ENCODE results near the gene APOL6.

Gene APOL6

GRCh38 chr22:35605851-35606481, 42.3 kb upstream of the APOL6 start:
- no CpG with 5 or more reads among the region's 13 CpGs for WGBS, 2 donors (ENCODE audit: extremely low coverage in 2 of 2, insufficient read length in 2 of 2, insufficient replicate concordance in 1 of 2)
- Histone ChIP-seq H3K4me2 (ENCODE audit: insufficient read depth, low read length, poor library complexity, severe bottlenecking) (no peak overlapping the region), H2AK5ac (ENCODE audit: low read depth, low read length) (no peak overlapping the region), H4K8ac (ENCODE audit: low read depth, low read length) (no peak overlapping the region), H3K79me1 (ENCODE audit: low read depth, low read length) (no peaks in the 10 kb centered on the region), H3K14ac (ENCODE audit: low read length) (no peak overlapping the region), H2BK12ac (ENCODE audit: low read length) (no peak overlapping the region), H3K4ac (ENCODE audit: low read length) (no peak overlapping the region), H2AFZ (ENCODE audit: low read length) (no peak overlapping the region), H3K36me3 (replicated peaks in 1 of 2; ENCODE audit: control insufficient read depth in 2 of 2, insufficient read depth in 2 of 2, low read length in 2 of 2) (peaks cover 0 to 4% of the 10 kb centered on the region in 2 donors), H3K23ac (ENCODE audit: low read depth, low read length, poor library complexity) (peak overlapping the region; percentile 19), H3K27me3 (ENCODE audit: control insufficient read depth in 3 of 3, insufficient read depth in 3 of 3, low read depth in 1 of 3, low read length in 3 of 3) (peaks cover 0 to 8% (median 0%) of the 10 kb centered on the region in 3 experiments), H3K9me3 (replicated peaks in 1 of 2; ENCODE audit: control insufficient read depth in 2 of 2, insufficient read depth in 1 of 2, low read depth in 1 of 2, low read length in 2 of 2) (peaks cover 0 to 2% of the 10 kb centered on the region in 2 donors), H3K27ac (replicated peaks; ENCODE audit: low read length) (no peak overlapping the region), H3K18ac (ENCODE audit: low read length) (peak overlapping the region; percentile 7), H2BK5ac (ENCODE audit: low read length) (no peak overlapping the region), H3K4me1 (ENCODE audit: control insufficient read depth in 2 of 2, insufficient read depth in 1 of 2, low read depth in 1 of 2, low read length in 2 of 2) (peaks cover 0 to 3% of the 10 kb centered on the region in 2 donors), H3K4me3 (ENCODE audit: low read length in 2 of 2) (no peak overlapping the region), H2BK120ac (ENCODE audit: low read depth, low read length) (no peak overlapping the region), H4K91ac (ENCODE audit: low read depth, low read length, poor library complexity) (no peak overlapping the region), H3K9ac (ENCODE audit: low read depth, low read length, poor library complexity) (no peak overlapping the region), H2BK15ac (ENCODE audit: low read length) (peak overlapping the region; percentile 78)
- DNase-seq (ENCODE audit: low spot score): no peak

- H3K27ac ChIP-seq (replicated peaks; ENCODE audit: low read length): no peak overlapping the region
- no peak overlapping the region for H2AK5ac ChIP-seq (ENCODE audit: low read depth, low read length)
- no peak overlapping the region for H3K23ac ChIP-seq (ENCODE audit: low read depth, low read length, poor library complexity)
- no peak overlapping the region for H2BK5ac ChIP-seq (ENCODE audit: low read length)
- H3K4ac ChIP-seq (ENCODE audit: low read length): no peak overlapping the region
- no peak overlapping the region for H2BK12ac ChIP-seq (ENCODE audit: low read length)
- no peak overlapping the region for H3K4me2 ChIP-seq (ENCODE audit: insufficient read depth, low read length, poor library complexity, severe bottlenecking)
- H3K79me1 ChIP-seq (ENCODE audit: low read depth, low read length): no peaks in the 10 kb centered on the region
- peaks cover 0 to 3% of the 10 kb centered on the region in 2 donors for H3K4me1 ChIP-seq (ENCODE audit: control insufficient read depth in 2 of 2, insufficient read depth in 1 of 2, low read depth in 1 of 2, low read length in 2 of 2)
- no peak overlapping the region for H4K8ac ChIP-seq (ENCODE audit: low read depth, low read length)
- no peak overlapping the region for H2BK15ac ChIP-seq (ENCODE audit: low read length)
- no peak overlapping the region for H3K4me3 ChIP-seq (ENCODE audit: low read length in 2 of 2)
- H4K91ac ChIP-seq (ENCODE audit: low read depth, low read length, poor library complexity): no peak overlapping the region
- H3K18ac ChIP-seq (ENCODE audit: low read length): no peak overlapping the region
- H3K9ac ChIP-seq (ENCODE audit: low read depth, low read length, poor library complexity): no peak overlapping the region
- no peaks in the 10 kb centered on the region for H3K9me3 ChIP-seq (replicated peaks in 1 of 2; ENCODE audit: control insufficient read depth in 2 of 2, insufficient read depth in 1 of 2, low read depth in 1 of 2, low read length in 2 of 2)
- no CpG with 5 or more reads among the region's 8 CpGs for WGBS, 2 donors (ENCODE audit: extremely low coverage in 2 of 2, insufficient read length in 2 of 2, insufficient replicate concordance in 1 of 2)
- DNase-seq (ENCODE audit: low spot score): no peak
- H2BK120ac ChIP-seq (ENCODE audit: low read depth, low read length): no peak overlapping the region
- H2AFZ ChIP-seq (ENCODE audit: low read length): no peak overlapping the region
- H3K27me3 ChIP-seq (ENCODE audit: control insufficient read depth in 3 of 3, insufficient read depth in 3 of 3, low read depth in 1 of 3, low read length in 3 of 3): peaks cover 0 to 8% (median 0%) of the 10 kb centered on the region in 3 experiments
- H3K14ac ChIP-seq (ENCODE audit: low read length): no peak overlapping the region
- H3K36me3 ChIP-seq (replicated peaks in 1 of 2; ENCODE audit: control insufficient read depth in 2 of 2, insufficient read depth in 2 of 2, low read length in 2 of 2): no peaks in the 10 kb centered on the region
Measured at GRCh38 chr22:35606916-35607315, 41.3 kb upstream of the APOL6 start.

- Histone ChIP-seq H3K9me3 (replicated peaks in 1 of 2; ENCODE audit: control insufficient read depth in 2 of 2, insufficient read depth in 1 of 2, low read depth in 1 of 2, low read length in 2 of 2) (no peaks in the 10 kb centered on the region), H2BK120ac (ENCODE audit: low read depth, low read length) (no peak overlapping the region), H2BK15ac (ENCODE audit: low read length) (no peak overlapping the region), H3K27ac (replicated peaks; ENCODE audit: low read length) (no peak overlapping the region), H3K18ac (ENCODE audit: low read length) (no peak overlapping the region), H4K91ac (ENCODE audit: low read depth, low read length, poor library complexity) (no peak overlapping the region), H2BK12ac (ENCODE audit: low read length) (no peak overlapping the region), H2BK5ac (ENCODE audit: low read length) (no peak overlapping the region), H3K4me3 (ENCODE audit: low read length in 2 of 2) (no peak overlapping the region), H3K79me1 (ENCODE audit: low read depth, low read length) (no peaks in the 10 kb centered on the region), H3K4me1 (ENCODE audit: control insufficient read depth in 2 of 2, insufficient read depth in 1 of 2, low read depth in 1 of 2, low read length in 2 of 2) (peaks cover 0 to 3% of the 10 kb centered on the region in 2 donors), H3K9ac (ENCODE audit: low read depth, low read length, poor library complexity) (no peak overlapping the region), H3K4ac (ENCODE audit: low read length) (no peak overlapping the region), H2AK5ac (ENCODE audit: low read depth, low read length) (no peak overlapping the region), H4K8ac (ENCODE audit: low read depth, low read length) (no peak overlapping the region), H3K36me3 (replicated peaks in 1 of 2; ENCODE audit: control insufficient read depth in 2 of 2, insufficient read depth in 2 of 2, low read length in 2 of 2) (no peaks in the 10 kb centered on the region), H3K4me2 (ENCODE audit: insufficient read depth, low read length, poor library complexity, severe bottlenecking) (no peak overlapping the region), H3K27me3 (ENCODE audit: control insufficient read depth in 3 of 3, insufficient read depth in 3 of 3, low read depth in 1 of 3, low read length in 3 of 3) (peaks cover 0 to 8% (median 0%) of the 10 kb centered on the region in 3 experiments), H3K23ac (ENCODE audit: low read depth, low read length, poor library complexity) (no peak overlapping the region), H3K14ac (ENCODE audit: low read length) (no peak overlapping the region), H2AFZ (ENCODE audit: low read length) (no peak overlapping the region)
- DNase-seq (ENCODE audit: low spot score): no peak
- no CpG with 5 or more reads among the region's 11 CpGs for WGBS, 2 donors (ENCODE audit: extremely low coverage in 2 of 2, insufficient read length in 2 of 2, insufficient replicate concordance in 1 of 2)
Measured at GRCh38 chr22:35608088-35608487, 40.2 kb upstream of the APOL6 start.

- WGBS, 2 donors (ENCODE audit: extremely low coverage in 2 of 2, insufficient read length in 2 of 2, insufficient replicate concordance in 1 of 2): no CpG with 5 or more reads among the region's 9 CpGs
- Histone ChIP-seq H3K4me3 (ENCODE audit: low read length in 2 of 2) (no peak overlapping the region), H2AK5ac (ENCODE audit: low read depth, low read length) (no peak overlapping the region), H3K27ac (replicated peaks; ENCODE audit: low read length) (no peak overlapping the region), H3K9me3 (replicated peaks in 1 of 2; ENCODE audit: control insufficient read depth in 2 of 2, insufficient read depth in 1 of 2, low read depth in 1 of 2, low read length in 2 of 2) (no peaks in the 10 kb centered on the region), H3K4me2 (ENCODE audit: insufficient read depth, low read length, poor library complexity, severe bottlenecking) (no peak overlapping the region), H4K8ac (ENCODE audit: low read depth, low read length) (no peak overlapping the region), H3K9ac (ENCODE audit: low read depth, low read length, poor library complexity) (no peak overlapping the region), H3K18ac (ENCODE audit: low read length) (no peak overlapping the region), H4K91ac (ENCODE audit: low read depth, low read length, poor library complexity) (no peak overlapping the region), H3K4ac (ENCODE audit: low read length) (no peak overlapping the region), H3K14ac (ENCODE audit: low read length) (no peak overlapping the region), H3K27me3 (ENCODE audit: control insufficient read depth in 3 of 3, insufficient read depth in 3 of 3, low read depth in 1 of 3, low read length in 3 of 3) (peaks cover 0 to 8% (median 0%) of the 10 kb centered on the region in 3 experiments), H2BK15ac (ENCODE audit: low read length) (no peak overlapping the region), H3K4me1 (ENCODE audit: control insufficient read depth in 2 of 2, insufficient read depth in 1 of 2, low read depth in 1 of 2, low read length in 2 of 2) (peaks cover 0 to 3% of the 10 kb centered on the region in 2 donors), H2BK5ac (ENCODE audit: low read length) (no peak overlapping the region), H3K23ac (ENCODE audit: low read depth, low read length, poor library complexity) (no peak overlapping the region), H3K36me3 (replicated peaks in 1 of 2; ENCODE audit: control insufficient read depth in 2 of 2, insufficient read depth in 2 of 2, low read length in 2 of 2) (no peaks in the 10 kb centered on the region), H3K79me1 (ENCODE audit: low read depth, low read length) (no peaks in the 10 kb centered on the region), H2BK12ac (ENCODE audit: low read length) (no peak overlapping the region), H2AFZ (ENCODE audit: low read length) (no peak overlapping the region), H2BK120ac (ENCODE audit: low read depth, low read length) (no peak overlapping the region)
- no peak for DNase-seq (ENCODE audit: low spot score)
Measured at GRCh38 chr22:35609261-35609660, 39.0 kb upstream of the APOL6 start.
